MM.1S (cell line): Measurements from ENCODE around the gene CYP8B1.

ENCODE experiments used
- CTCF ChIP-seq: fragments of 300-600 bp; sonication (generic); IDR thresholded peaks from 2 replicates; pipeline ENCODE4 v1.5.1; 2016; ENCODE audit warnings: antibody characterized with exemption, low read length, mixed read lengths
- EZH2phosphoT487 ChIP-seq: fragments of 300-600 bp; sonication (generic); IDR thresholded peaks from 2 replicates; pipeline ENCODE4 v1.6.1; 2018; ENCODE audit warnings: antibody characterized with exemption, low read length

- TF ChIP-seq CTCF, result no peak
- TF ChIP-seq EZH2phosphoT487, result no peak
Measured at GRCh38 chr3:42868841-42869240, 6.8 kb downstream of the CYP8B1 start.
